ENCODE results near the gene ANO4.

The ANO4 gene

GRCh38 chr12:100875156-100875555, 80.6 kb downstream of the ANO4 start:
- Histone ChIP-seq H3K4me3 (ENCODE audit: low read depth in 1 of 2, low read length in 2 of 2) (no peak overlapping the region), H3K79me2 (ENCODE audit: insufficient read depth, low read length) (no peaks in the 10 kb centered on the region), H2AFZ (ENCODE audit: low read depth, low read length) (no peak overlapping the region), H3K9ac (ENCODE audit: low read depth, low read length) (no peak overlapping the region), H4K20me1 (ENCODE audit: insufficient read depth, low read length) (no peaks in the 10 kb centered on the region), H3K9me3 (ENCODE audit: insufficient read depth, low read length, severe bottlenecking) (no peaks in the 10 kb centered on the region), H3K36me3 (ENCODE audit: insufficient read depth, low read length) (no peaks in the 10 kb centered on the region), H3K4me1 (ENCODE audit: insufficient read depth, low read length) (no peaks in the 10 kb centered on the region), H3K27me3 (ENCODE audit: insufficient read depth, low read length, poor library complexity) (no peaks in the 10 kb centered on the region), H3K27ac (ENCODE audit: low read length) (no peak overlapping the region), H3K4me2 (ENCODE audit: insufficient read depth, low read length) (no peak overlapping the region)
- DNase-seq, result no peak
- no peak for ATAC-seq (ENCODE audit: insufficient read depth, low read depth)
- no peak for TF ChIP-seq EZH2 (IDR thresholded peaks at IDR 0.05; ENCODE audit: borderline replicate concordance, low read depth, low read length, severe bottlenecking)
- TF ChIP-seq, protein P1, sequence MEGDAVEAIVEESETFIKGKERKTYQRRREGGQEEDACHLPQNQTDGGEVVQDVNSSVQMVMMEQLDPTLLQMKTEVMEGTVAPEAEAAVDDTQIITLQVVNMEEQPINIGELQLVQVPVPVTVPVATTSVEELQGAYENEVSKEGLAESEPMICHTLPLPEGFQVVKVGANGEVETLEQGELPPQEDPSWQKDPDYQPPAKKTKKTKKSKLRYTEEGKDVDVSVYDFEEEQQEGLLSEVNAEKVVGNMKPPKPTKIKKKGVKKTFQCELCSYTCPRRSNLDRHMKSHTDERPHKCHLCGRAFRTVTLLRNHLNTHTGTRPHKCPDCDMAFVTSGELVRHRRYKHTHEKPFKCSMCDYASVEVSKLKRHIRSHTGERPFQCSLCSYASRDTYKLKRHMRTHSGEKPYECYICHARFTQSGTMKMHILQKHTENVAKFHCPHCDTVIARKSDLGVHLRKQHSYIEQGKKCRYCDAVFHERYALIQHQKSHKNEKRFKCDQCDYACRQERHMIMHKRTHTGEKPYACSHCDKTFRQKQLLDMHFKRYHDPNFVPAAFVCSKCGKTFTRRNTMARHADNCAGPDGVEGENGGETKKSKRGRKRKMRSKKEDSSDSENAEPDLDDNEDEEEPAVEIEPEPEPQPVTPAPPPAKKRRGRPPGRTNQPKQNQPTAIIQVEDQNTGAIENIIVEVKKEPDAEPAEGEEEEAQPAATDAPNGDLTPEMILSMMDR (IDR thresholded peaks at IDR 0.05; ENCODE audit: borderline replicate concordance, extremely low read depth, low read length, poor library complexity, severe bottlenecking), result no peak

DNA sequence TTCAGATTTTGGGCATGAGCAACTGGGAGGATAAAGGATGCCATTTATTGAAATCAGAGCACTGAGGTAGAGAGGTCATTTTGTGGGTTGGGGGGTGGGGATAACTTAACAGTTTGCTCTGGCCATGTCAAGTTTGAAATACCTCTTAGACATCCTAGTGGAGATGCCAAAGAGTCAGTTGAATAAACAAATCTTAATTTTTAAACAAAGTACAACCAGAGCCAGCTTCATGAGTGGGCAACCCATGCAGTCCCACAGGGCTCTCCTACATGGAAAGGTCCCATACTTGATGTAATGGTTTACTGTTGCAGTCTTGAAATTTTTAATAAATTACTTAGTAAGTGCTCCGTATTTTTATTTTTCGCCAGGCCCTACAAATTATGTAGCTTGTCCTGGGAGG, 81.2 kb downstream of the ANO4 start:
- TF ChIP-seq EZH2 (IDR thresholded peaks at IDR 0.05; ENCODE audit: borderline replicate concordance, low read depth, low read length, severe bottlenecking), result no peak
- TF ChIP-seq, protein P1 (IDR thresholded peaks at IDR 0.05; ENCODE audit: borderline replicate concordance, extremely low read depth, low read length, poor library complexity, severe bottlenecking), result no peak
- Histone ChIP-seq H4K20me1 (ENCODE audit: insufficient read depth, low read length) (no peaks in the 10 kb centered on the region), H3K4me2 (ENCODE audit: insufficient read depth, low read length) (no peak overlapping the region), H3K9ac (ENCODE audit: low read depth, low read length) (no peak overlapping the region), H3K4me1 (ENCODE audit: insufficient read depth, low read length) (no peaks in the 10 kb centered on the region), H3K27ac (ENCODE audit: low read length) (no peak overlapping the region), H3K4me3 (ENCODE audit: low read depth in 1 of 2, low read length in 2 of 2) (no peak overlapping the region), H3K36me3 (ENCODE audit: insufficient read depth, low read length) (no peaks in the 10 kb centered on the region), H3K79me2 (ENCODE audit: insufficient read depth, low read length) (no peaks in the 10 kb centered on the region), H2AFZ (ENCODE audit: low read depth, low read length) (no peak overlapping the region), H3K27me3 (ENCODE audit: insufficient read depth, low read length, poor library complexity) (no peaks in the 10 kb centered on the region), H3K9me3 (ENCODE audit: insufficient read depth, low read length, severe bottlenecking) (no peaks in the 10 kb centered on the region)
- ATAC-seq (ENCODE audit: insufficient read depth, low read depth) (no peak), DNase-seq (no peak)

- Histone ChIP-seq H3K36me3 (ENCODE audit: insufficient read depth, low read length) (no peaks in the 10 kb centered on the region), H3K9ac (ENCODE audit: low read depth, low read length) (no peak overlapping the region), H3K27ac (ENCODE audit: low read length) (no peak overlapping the region), H3K79me2 (ENCODE audit: insufficient read depth, low read length) (no peaks in the 10 kb centered on the region), H3K4me1 (ENCODE audit: insufficient read depth, low read length) (no peaks in the 10 kb centered on the region), H3K4me2 (ENCODE audit: insufficient read depth, low read length) (no peak overlapping the region), H3K27me3 (ENCODE audit: insufficient read depth, low read length, poor library complexity) (no peaks in the 10 kb centered on the region), H3K9me3 (ENCODE audit: insufficient read depth, low read length, severe bottlenecking) (no peaks in the 10 kb centered on the region), H4K20me1 (ENCODE audit: insufficient read depth, low read length) (no peaks in the 10 kb centered on the region), H2AFZ (ENCODE audit: low read depth, low read length) (no peak overlapping the region), H3K4me3 (ENCODE audit: low read depth in 1 of 2, low read length in 2 of 2) (no peak overlapping the region)
- DNase-seq, result no peak
- ATAC-seq (ENCODE audit: insufficient read depth, low read depth), result no peak
- TF ChIP-seq, protein P1 (IDR thresholded peaks at IDR 0.05; ENCODE audit: borderline replicate concordance, extremely low read depth, low read length, poor library complexity, severe bottlenecking), result peak; percentile 19
- TF ChIP-seq EZH2 (IDR thresholded peaks at IDR 0.05; ENCODE audit: borderline replicate concordance, low read depth, low read length, severe bottlenecking), result no peak
Measured at GRCh38 chr12:100877776-100878175, 83.2 kb downstream of the ANO4 start.

DNA sequence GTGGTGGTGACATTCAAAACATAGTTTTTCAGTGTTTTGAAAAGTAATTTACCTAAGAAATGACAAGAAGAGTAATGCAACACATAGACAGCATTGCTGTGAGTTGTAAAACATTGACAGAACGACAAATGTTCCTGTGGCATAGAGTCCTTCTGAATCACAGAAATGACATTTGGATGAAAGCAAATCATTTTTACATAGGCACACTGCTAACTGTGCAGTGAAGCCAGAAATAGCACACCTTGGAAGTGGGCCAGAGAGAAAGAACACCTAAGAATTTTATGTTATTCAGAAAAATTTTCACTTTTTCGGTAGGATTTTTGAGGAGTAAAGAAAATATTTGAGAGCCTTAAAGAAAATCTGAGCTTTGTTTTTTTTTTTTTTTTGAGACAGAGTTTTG, 100.6 kb downstream of the ANO4 start:
- no peak for ATAC-seq (ENCODE audit: insufficient read depth, low read depth)
- TF ChIP-seq, protein P1 (IDR thresholded peaks at IDR 0.05; ENCODE audit: borderline replicate concordance, extremely low read depth, low read length, poor library complexity, severe bottlenecking), result no peak
- no peak for TF ChIP-seq EZH2 (IDR thresholded peaks at IDR 0.05; ENCODE audit: borderline replicate concordance, low read depth, low read length, severe bottlenecking)
- H3K36me3 ChIP-seq (ENCODE audit: insufficient read depth, low read length), result no peaks in the 10 kb centered on the region

More for the DNA sequence above, 100.6 kb downstream of the ANO4 start:
- no peak for DNase-seq
- H2AFZ ChIP-seq (ENCODE audit: low read depth, low read length), result no peak overlapping the region
- H3K9ac ChIP-seq (ENCODE audit: low read depth, low read length), result no peak overlapping the region
- H3K27ac ChIP-seq (ENCODE audit: low read length), result no peak overlapping the region
- H3K4me3 ChIP-seq (ENCODE audit: low read depth in 1 of 2, low read length in 2 of 2), result no peak overlapping the region
- no peaks in the 10 kb centered on the region for H4K20me1 ChIP-seq (ENCODE audit: insufficient read depth, low read length)
- no peak overlapping the region for H3K4me2 ChIP-seq (ENCODE audit: insufficient read depth, low read length)
- no peaks in the 10 kb centered on the region for H3K79me2 ChIP-seq (ENCODE audit: insufficient read depth, low read length)
- no peaks in the 10 kb centered on the region for H3K27me3 ChIP-seq (ENCODE audit: insufficient read depth, low read length, poor library complexity)
- H3K4me1 ChIP-seq (ENCODE audit: insufficient read depth, low read length), result no peaks in the 10 kb centered on the region
- H3K9me3 ChIP-seq (ENCODE audit: insufficient read depth, low read length, severe bottlenecking), result no peaks in the 10 kb centered on the region
